Skeletal muscle satellite cell (primary cell): Measurements from ENCODE around the gene GRIA3.
"Not testable (repeated sequence)": the region's sequence is repeated elsewhere in the genome, so short reads cannot be mapped to it uniquely, and the experiment has no call there.

Source experiments
- H3K27me3 ChIP-seq: 2 replicates; pipeline ENCODE4 v1.7.0; 2013; ENCODE audit warnings: low read length; ENCODE audit not compliant: control insufficient read depth, insufficient read depth
- H3K36me3 ChIP-seq: 2 replicates; pipeline ENCODE4 v1.7.0; 2013; ENCODE audit warnings: mild to moderate bottlenecking, control low read depth, low read length; ENCODE audit not compliant: insufficient read depth
- H3K4me1 ChIP-seq: 2 replicates; pipeline ENCODE4 v1.7.0; 2013; ENCODE audit warnings: low read length; ENCODE audit not compliant: control insufficient read depth, insufficient read depth
- H3K4me2 ChIP-seq: 2 replicates; pipeline ENCODE4 v1.7.0; 2013; ENCODE audit warnings: mild to moderate bottlenecking, low read length
- H3K4me3 ChIP-seq: 2 replicates; pipeline ENCODE4 v1.7.0; 2013; ENCODE audit warnings: low read length
- H3K9ac ChIP-seq: 2 replicates; pipeline ENCODE4 v1.7.0; 2013; ENCODE audit warnings: mild to moderate bottlenecking, low read depth, low read length, moderate library complexity
- H3K9me3 ChIP-seq: replicated peaks from 2 replicates; pipeline ENCODE4 v1.7.0; 2013; ENCODE audit warnings: mild to moderate bottlenecking, control low read depth, low read length

Gene GRIA3

GRCh38 chrX:123277347-123277746 lies 93.3 kb downstream of the GRIA3 start:
- no peaks in the 10 kb centered on the region for H3K27me3 ChIP-seq
- no peak overlapping the region for H3K4me2 ChIP-seq
- H3K9me3 ChIP-seq, result no peaks in the 10 kb centered on the region

GRCh38 chrX:123277821-123278220 lies 93.7 kb downstream of the GRIA3 start:
- Histone ChIP-seq H3K4me1 (no peaks in the 10 kb centered on the region), H3K36me3 (no peaks in the 10 kb centered on the region), H3K4me3 (no peak overlapping the region), H3K9ac (no peak overlapping the region), H3K27me3 (no peaks in the 10 kb centered on the region), H3K4me2 (no peak overlapping the region), H3K9me3 (no peaks in the 10 kb centered on the region)

More at GRCh38 chrX:123277347-123277746, 93.3 kb downstream of the GRIA3 start:
- Histone ChIP-seq H3K4me1 (no peaks in the 10 kb centered on the region), H3K9ac (no peak overlapping the region), H3K4me3 (no peak overlapping the region), H3K36me3 (no peaks in the 10 kb centered on the region)

GRCh38 chrX:123282241-123282640 lies 98.2 kb downstream of the GRIA3 start:
- H3K36me3 ChIP-seq, result no peaks in the 10 kb centered on the region
- H3K4me3 ChIP-seq, result no peak overlapping the region
- no peaks in the 10 kb centered on the region for H3K27me3 ChIP-seq
- H3K9ac ChIP-seq, result no peak overlapping the region
- no peak overlapping the region for H3K4me2 ChIP-seq
- no peaks in the 10 kb centered on the region for H3K4me1 ChIP-seq
- no peaks in the 10 kb centered on the region for H3K9me3 ChIP-seq

GRCh38 chrX:123283407-123283806 lies 99.3 kb downstream of the GRIA3 start:
- H3K9ac ChIP-seq, H3K27me3 ChIP-seq, H3K4me2 ChIP-seq, H3K4me3 ChIP-seq, H3K4me1 ChIP-seq, H3K36me3 ChIP-seq, H3K9me3 ChIP-seq: not testable (repeated sequence)

GRCh38 chrX:123291623-123292022 lies 107.5 kb downstream of the GRIA3 start:
- Histone ChIP-seq H3K4me1 (no peaks in the 10 kb centered on the region), H3K4me3 (no peak overlapping the region), H3K27me3 (no peaks in the 10 kb centered on the region), H3K4me2 (no peak overlapping the region), H3K9ac (no peak overlapping the region), H3K9me3 (no peaks in the 10 kb centered on the region), H3K36me3 (no peaks in the 10 kb centered on the region)

- Histone ChIP-seq H3K4me3 (no peak overlapping the region), H3K9ac (no peak overlapping the region), H3K4me1 (no peaks in the 10 kb centered on the region), H3K36me3 (no peaks in the 10 kb centered on the region), H3K9me3 (no peaks in the 10 kb centered on the region), H3K27me3 (no peaks in the 10 kb centered on the region), H3K4me2 (no peak overlapping the region)
Measured at GRCh38 chrX:123298026-123298425, 113.9 kb downstream of the GRIA3 start.

GRCh38 chrX:123303429-123303828 lies 119.4 kb downstream of the GRIA3 start:
- Histone ChIP-seq H3K4me3 (no peak overlapping the region), H3K36me3 (no peaks in the 10 kb centered on the region), H3K4me1 (no peaks in the 10 kb centered on the region), H3K9ac (no peak overlapping the region), H3K4me2 (no peak overlapping the region), H3K27me3 (no peaks in the 10 kb centered on the region), H3K9me3 (no peaks in the 10 kb centered on the region)

GRCh38 chrX:123308658-123309057 lies 124.6 kb downstream of the GRIA3 start:
- H3K4me3 ChIP-seq, result no peak overlapping the region

GRCh38 chrX:123310112-123310511 lies 126.0 kb downstream of the GRIA3 start:
- Histone ChIP-seq H3K27me3 (no peaks in the 10 kb centered on the region), H3K9ac (no peak overlapping the region), H3K4me3 (no peak overlapping the region), H3K4me2 (no peak overlapping the region), H3K4me1 (no peaks in the 10 kb centered on the region), H3K36me3 (no peaks in the 10 kb centered on the region), H3K9me3 (no peaks in the 10 kb centered on the region)

More at GRCh38 chrX:123308658-123309057, 124.6 kb downstream of the GRIA3 start:
- Histone ChIP-seq H3K27me3 (no peaks in the 10 kb centered on the region), H3K9me3 (no peaks in the 10 kb centered on the region), H3K4me2 (no peak overlapping the region), H3K36me3 (no peaks in the 10 kb centered on the region), H3K4me1 (no peaks in the 10 kb centered on the region), H3K9ac (no peak overlapping the region)

GRCh38 chrX:123311486-123311885 lies 127.4 kb downstream of the GRIA3 start:
- Histone ChIP-seq H3K9ac (no peak overlapping the region), H3K4me2 (no peak overlapping the region), H3K4me1 (no peaks in the 10 kb centered on the region), H3K36me3 (no peaks in the 10 kb centered on the region), H3K9me3 (no peaks in the 10 kb centered on the region), H3K4me3 (no peak overlapping the region), H3K27me3 (no peaks in the 10 kb centered on the region)

GRCh38 chrX:123313486-123313885 lies 129.4 kb downstream of the GRIA3 start:
- Histone ChIP-seq H3K4me2 (no peak overlapping the region), H3K36me3 (no peaks in the 10 kb centered on the region), H3K27me3 (no peaks in the 10 kb centered on the region), H3K4me1 (no peaks in the 10 kb centered on the region), H3K4me3 (no peak overlapping the region), H3K9me3 (no peaks in the 10 kb centered on the region), H3K9ac (no peak overlapping the region)

GRCh38 chrX:123320622-123321021 lies 136.5 kb downstream of the GRIA3 start:
- Histone ChIP-seq H3K36me3 (no peaks in the 10 kb centered on the region), H3K4me1 (no peaks in the 10 kb centered on the region), H3K9me3 (no peaks in the 10 kb centered on the region)

More at GRCh38 chrX:123320622-123321021, 136.5 kb downstream of the GRIA3 start:
- no peak overlapping the region for H3K4me2 ChIP-seq
- H3K4me3 ChIP-seq, result no peak overlapping the region
- H3K27me3 ChIP-seq, result no peaks in the 10 kb centered on the region
- no peak overlapping the region for H3K9ac ChIP-seq
